MM.1S (cell line): ENCODE data around the gene CD46.

Experiments
- DNase-seq: peaks from one replicate; pipeline ENCODE4 v3.0.0-alpha.2; 2015
- H2AFZ ChIP-seq: fragments of 300-600 bp; sonication (generic); 2 replicates; pipeline ENCODE4 v1.6.0; 2016; ENCODE audit warnings: antibody characterized with exemption, low read length
- H3F3A ChIP-seq: fragments of 300-600 bp; sonication (generic); 2 replicates; pipeline ENCODE4 v1.6.1; 2016; ENCODE audit warnings: mild to moderate bottlenecking, antibody characterized with exemption, low read length, moderate library complexity, mixed read lengths; ENCODE audit not compliant: insufficient read depth
- H3K27ac ChIP-seq: fragments of 300-600 bp; sonication (generic); 2 replicates; pipeline ENCODE4 v1.5.1; 2016; ENCODE audit warnings: mild to moderate bottlenecking, low read length
- H3K27me3 ChIP-seq: fragments of 300-600 bp; sonication (generic); replicated peaks from 2 replicates; pipeline ENCODE4 v1.6.0; 2016; ENCODE audit warnings: low read length; ENCODE audit not compliant: insufficient read depth
- H3K36me3 ChIP-seq: fragments of 300-600 bp; sonication (generic); replicated peaks from 2 replicates; pipeline ENCODE4 v1.6.1; 2016; ENCODE audit warnings: mild to moderate bottlenecking, low read length, mixed read lengths; ENCODE audit not compliant: insufficient read depth
- H3K4me1 ChIP-seq: fragments of 300-600 bp; sonication (generic); 2 replicates; pipeline ENCODE4 v1.6.1; 2016; ENCODE audit warnings: low read length, mixed read lengths
- H3K4me2 ChIP-seq: fragments of 300-600 bp; sonication (generic); 2 replicates; pipeline ENCODE4 v1.6.0; 2016; ENCODE audit warnings: low read depth, low read length
- H3K4me3 ChIP-seq: fragments of 300-600 bp; sonication (generic); 2 replicates; pipeline ENCODE4 v1.5.1; 2016; ENCODE audit warnings: low read length, mixed read lengths
- H3K79me2 ChIP-seq: fragments of 300-600 bp; sonication (generic); 2 replicates; pipeline ENCODE4 v1.6.1; 2016; ENCODE audit warnings: mixed run types, low read length, mixed read lengths
- H3K9ac ChIP-seq: fragments of 300-600 bp; sonication (generic); 2 replicates; pipeline ENCODE4 v1.6.1; 2016; ENCODE audit warnings: low read length, mixed read lengths
- H3K9me2 ChIP-seq: fragments of 300-600 bp; sonication (generic); replicated peaks from 2 replicates; pipeline ENCODE4 v1.6.1; 2016; ENCODE audit warnings: mild to moderate bottlenecking, low read length, mixed read lengths; ENCODE audit not compliant: insufficient read depth
- H3K9me3 ChIP-seq: fragments of 300-600 bp; sonication (generic); replicated peaks from 2 replicates; pipeline ENCODE4 v1.6.1; 2016; ENCODE audit warnings: mild to moderate bottlenecking, low read length, mixed read lengths; ENCODE audit not compliant: insufficient read depth
- H4K20me1 ChIP-seq: fragments of 300-600 bp; sonication (generic); 2 replicates; pipeline ENCODE4 v1.6.1; 2016; ENCODE audit warnings: mild to moderate bottlenecking, low read length, moderate library complexity, mixed read lengths; ENCODE audit not compliant: insufficient read depth
- CTCF ChIP-seq: fragments of 300-600 bp; sonication (generic); IDR thresholded peaks from 2 replicates; pipeline ENCODE4 v1.5.1; 2016; ENCODE audit warnings: antibody characterized with exemption, low read length, mixed read lengths
- EZH2 ChIP-seq: fragments of 300-600 bp; sonication (generic); optimal IDR thresholded peaks from 2 replicates; pipeline ENCODE3; 2017; ENCODE audit warnings: low read depth, mild to moderate bottlenecking, antibody characterized with exemption, low read length, mixed read lengths
- EZH2phosphoT487 ChIP-seq: fragments of 300-600 bp; sonication (generic); IDR thresholded peaks from 2 replicates; pipeline ENCODE4 v1.6.1; 2018; ENCODE audit warnings: antibody characterized with exemption, low read length

CD46 gene

GRCh38 chr1:207814469-207814868, 62.6 kb downstream of the CD46 start:
- H3K4me1 ChIP-seq: peaks cover 10% of the 10 kb centered on the region
- H3K36me3 ChIP-seq: peaks cover 9% of the 10 kb centered on the region; the same call in 1 of the 2 replicates
- peaks cover 95% of the 10 kb centered on the region for H3K79me2 ChIP-seq

GRCh38 chr1:207815466-207815865, 63.6 kb downstream of the CD46 start:
- no peaks in the 10 kb centered on the region for H3F3A ChIP-seq
- no peak overlapping the region for H2AFZ ChIP-seq
- peaks cover 9% of the 10 kb centered on the region; the same call in 1 of the 2 replicates for H3K36me3 ChIP-seq
- no peak overlapping the region for H3K27ac ChIP-seq
- no peak overlapping the region for H3K4me2 ChIP-seq
- no peak for TF ChIP-seq CTCF
- TF ChIP-seq EZH2: no peak
- TF ChIP-seq EZH2phosphoT487: no peak
- DNase-seq: no peak
- H3K4me3 ChIP-seq: no peak overlapping the region
- peaks cover 95% of the 10 kb centered on the region for H3K79me2 ChIP-seq
- H3K9me3 ChIP-seq: no peaks in the 10 kb centered on the region
- H3K9ac ChIP-seq: no peak overlapping the region
- peaks cover 10% of the 10 kb centered on the region; the same call in 1 of the 2 replicates for H3K4me1 ChIP-seq
- H3K9me2 ChIP-seq: no peaks in the 10 kb centered on the region
- no peaks in the 10 kb centered on the region; the same call in 1 of the 2 replicates for H4K20me1 ChIP-seq
- H3K27me3 ChIP-seq: no peaks in the 10 kb centered on the region

More at GRCh38 chr1:207814469-207814868, 62.6 kb downstream of the CD46 start:
- no peaks in the 10 kb centered on the region for H3K9me2 ChIP-seq
- no peak overlapping the region for H2AFZ ChIP-seq
- no peak for TF ChIP-seq EZH2
- no peak for TF ChIP-seq EZH2phosphoT487
- TF ChIP-seq CTCF: no peak
- H3K4me3 ChIP-seq: no peak overlapping the region
- H3K9me3 ChIP-seq: no peaks in the 10 kb centered on the region
- H3K4me2 ChIP-seq: no peak overlapping the region
- DNase-seq: no peak
- no peaks in the 10 kb centered on the region for H3K27me3 ChIP-seq
- no peaks in the 10 kb centered on the region; the same call in 1 of the 2 replicates for H4K20me1 ChIP-seq
- H3K27ac ChIP-seq: no peak overlapping the region
- H3K9ac ChIP-seq: no peak overlapping the region
- H3F3A ChIP-seq: no peaks in the 10 kb centered on the region

- H3K27me3 ChIP-seq: no peaks in the 10 kb centered on the region
- no peak overlapping the region for H3K27ac ChIP-seq
- peaks cover 14% of the 10 kb centered on the region; the same call in 1 of the 2 replicates for H3K4me1 ChIP-seq
- H3K9me3 ChIP-seq: no peaks in the 10 kb centered on the region
- no peak for TF ChIP-seq EZH2
- TF ChIP-seq EZH2phosphoT487: no peak
- TF ChIP-seq CTCF: no peak
- H3K36me3 ChIP-seq: peaks cover 7% of the 10 kb centered on the region; the same call in 1 of the 2 replicates
- no peaks in the 10 kb centered on the region for H3F3A ChIP-seq
- H2AFZ ChIP-seq: no peak overlapping the region
- H4K20me1 ChIP-seq: no peaks in the 10 kb centered on the region; the same call in 1 of the 2 replicates
- no peak overlapping the region for H3K4me2 ChIP-seq
- no peaks in the 10 kb centered on the region for H3K9me2 ChIP-seq
- DNase-seq: no peak
- no peak overlapping the region for H3K9ac ChIP-seq
- H3K79me2 ChIP-seq: peaks cover 95% of the 10 kb centered on the region
- no peak overlapping the region for H3K4me3 ChIP-seq
Observed at GRCh38 chr1:207815913-207816291, 64.0 kb downstream of the CD46 start.
